Metanephros (tissue), 1 donor: ENCODE measurements around the gene IGFBPL1. TPM values are rescaled to one million over a fixed set of nuclear protein-coding genes. Genes with fewer than 3 reads are reported as not detected.

Experiments
- total RNA-seq: library from RNA; depleted of rRNA; stranded (reverse); fragments of >200 nt; gene quantifications from one replicate; pipeline ENCODE4 v1.2.3, GENCODE V29; 2014

Gene IGFBPL1
- total RNA-seq: 2.2 TPM

GRCh38 chr9:38423973-38424843 lies at the start of gene IGFBPL1:
Gene IGFBPL1, minus strand, starts transcription at chr9:38424454. Its CDS starts 30 bp downstream, at chr9:38424424.

GRCh38 chr9:38392235-38393127 lies 31.8 kb downstream of the IGFBPL1 start, which contains the start of gene ALDH1B1:
Gene ALDH1B1, plus strand, starts transcription at chr9:38392702. Its CDS starts 3,047 bp downstream, at chr9:38395749.

Other genes starting within 250 kb of the IGFBPL1 start
- 25.5 TPM for gene ALDH1B1, start 31.8 kb downstream of the IGFBPL1 start, total RNA-seq
- gene ANKRD18A, start 196.1 kb upstream of the IGFBPL1 start, total RNA-seq: 2.9 TPM